Activated CD4-positive, alpha-beta T cell treated with anti-CD3 and anti-CD28 coated beads, Interleukin-2, amount 50 U/mL, for 24 hours (primary cell): ENCODE results near the gene ASB6.

Experiments
- DNase-seq, 2 donors: peaks; one replicate each; pipeline ENCODE4 v3.0.0-alpha.2; 2020; ENCODE audit warnings: low read depth in 1 of 2, low spot score in 1 of 2

ASB6 gene

GRCh38 chr9:129586685-129587084, 55.3 kb downstream of the ASB6 start:
- no peak for DNase-seq

GRCh38 chr9:129586245-129586644, 55.7 kb downstream of the ASB6 start:
- DNase-seq, result no peak

GRCh38 chr9:129585352-129585751, 56.6 kb downstream of the ASB6 start:
- DNase-seq, result no peak
